Liver (tissue), 9 donors: ENCODE results near the gene BPIFB4. TPM values are rescaled to one million over a fixed set of nuclear protein-coding genes. Genes with fewer than 3 reads are reported as not detected.

Experiments used
- DNase-seq: peaks from one replicate; pipeline ENCODE4 v3.0.0-alpha.2; 2017; ENCODE audit warnings: low spot score
- H3K27ac ChIP-seq, 2 donors: one replicate each; pipeline ENCODE4 v1.7.0; 2013; ENCODE audit warnings: inconsistent platforms in 2 of 2, low read length in 2 of 2, control low read depth in 1 of 2, low read depth in 1 of 2, mild to moderate bottlenecking in 1 of 2
- H3K27me3 ChIP-seq, 4 donors: one replicate each; pipeline versions ENCODE4 v1.6.1 to v1.7.0; 2013; ENCODE audit warnings: low read length in 3 of 4, inconsistent platforms in 1 of 4, mild to moderate bottlenecking in 1 of 4, moderate library complexity in 1 of 4; ENCODE audit not compliant: control insufficient read depth in 4 of 4, insufficient read depth in 4 of 4
- H3K36me3 ChIP-seq, 4 donors: one replicate each; pipeline versions ENCODE4 v1.6.1 to v1.7.0; 2013; ENCODE audit warnings: low read length in 3 of 4, mild to moderate bottlenecking in 3 of 4, low read depth in 1 of 4, moderate library complexity in 1 of 4; ENCODE audit not compliant: control insufficient read depth in 4 of 4, insufficient read depth in 3 of 4
- H3K4me1 ChIP-seq, 4 donors: one replicate each; pipeline versions ENCODE4 v1.6.1 to v1.7.0; 2013; ENCODE audit warnings: low read length in 3 of 4, mild to moderate bottlenecking in 3 of 4, moderate library complexity in 1 of 4; ENCODE audit not compliant: control insufficient read depth in 4 of 4, insufficient read depth in 4 of 4
- H3K4me3 ChIP-seq, 3 donors: one replicate each; pipeline versions ENCODE4 v1.6.1 to v1.7.0; 2013; ENCODE audit warnings: low read length in 3 of 3, control low read depth in 1 of 3, low read depth in 1 of 3, mild to moderate bottlenecking in 1 of 3
- H3K9ac ChIP-seq, 2 donors: one replicate each; pipeline ENCODE4 v1.7.0; 2013; ENCODE audit warnings: low read length in 2 of 2, mild to moderate bottlenecking in 2 of 2, moderate library complexity in 2 of 2, control low read depth in 1 of 2, low read depth in 1 of 2
- H3K9me3 ChIP-seq, 4 donors: one replicate each; pipeline versions ENCODE4 v1.6.1 to v1.7.0; 2013; ENCODE audit warnings: low read length in 3 of 4; ENCODE audit not compliant: control insufficient read depth in 4 of 4
- ATF3 ChIP-seq: IDR thresholded peaks from 2 replicates; pipeline ENCODE4 v1.6.1; 2016; ENCODE audit warnings: antibody characterized with exemption
- CTCF ChIP-seq: fragments of 150-350 bp; IDR thresholded peaks from 2 replicates; pipeline ENCODE4 v1.5.1; 2017; ENCODE audit warnings: improper control_type of control experiment, low read depth, low read length; ENCODE audit not compliant: missing input control
- EGR1 ChIP-seq, 2 donors: IDR thresholded peaks; 2 replicates each; pipeline ENCODE4 v1.6.1; 2016 to 2018; ENCODE audit warnings: antibody characterized with exemption in 2 of 2, low read depth in 2 of 2
- FOXA1 ChIP-seq: IDR thresholded peaks from 2 replicates; pipeline ENCODE4 v1.6.1; 2016; ENCODE audit warnings: antibody characterized with exemption
- FOXA2 ChIP-seq: IDR thresholded peaks from 2 replicates; pipeline ENCODE4 v1.6.1; 2016; ENCODE audit warnings: antibody characterized with exemption
- HNF4G ChIP-seq: IDR thresholded peaks from 2 replicates; pipeline ENCODE4 v1.6.1; 2016; ENCODE audit warnings: antibody characterized with exemption
- MAX ChIP-seq: IDR thresholded peaks from 2 replicates; pipeline ENCODE4 v1.6.1; 2016; ENCODE audit warnings: antibody characterized with exemption
- NR2F2 ChIP-seq: IDR thresholded peaks from 2 replicates; pipeline ENCODE4 v1.6.1; 2016; ENCODE audit warnings: antibody characterized with exemption
- RAD21 ChIP-seq, 2 donors: IDR thresholded peaks; 2 replicates each; pipeline ENCODE4 v1.6.1; 2016; ENCODE audit warnings: antibody characterized with exemption in 2 of 2, mild to moderate bottlenecking in 2 of 2
- REST ChIP-seq: IDR thresholded peaks from 2 replicates; pipeline ENCODE4 v1.6.1; 2016; ENCODE audit warnings: antibody characterized with exemption, mild to moderate bottlenecking
- RXRA ChIP-seq, 2 donors: IDR thresholded peaks; 2 replicates each; pipeline ENCODE4 v1.6.1; 2017 to 2018; ENCODE audit warnings: antibody characterized with exemption in 2 of 2, mild to moderate bottlenecking in 1 of 2
- SP1 ChIP-seq: IDR thresholded peaks from 2 replicates; pipeline ENCODE4 v1.6.1; 2018; ENCODE audit warnings: antibody characterized with exemption, mild to moderate bottlenecking
- TAF1 ChIP-seq: conservative IDR thresholded peaks from 2 replicates; pipeline ENCODE4 v1.6.1; 2016; ENCODE audit warnings: antibody characterized with exemption, mild to moderate bottlenecking
- WGBS: extraction: QIAGEN DNeasy Blood & Tissue Kit; methylation state at CpG from one replicate; pipeline ENCODE4 v1.1.7; 2013; 5-methylcytosine and 5-hydroxymethylcytosine counted together
- polyA plus RNA-seq, 2 donors: library from polyadenylated mRNA; stranded (reverse) in 1 of 2; unstranded in 1 of 2; fragments of 200-250 nt in 1 of 2; fragments of >200 nt in 1 of 2; fragmentation: Nextera tagmentation in 1 of 2; extraction: Ambion mirVana in 1 of 2; gene quantifications; one replicate each; pipeline versions ENCODE4 v1.2.1 to v1.2.3, GENCODE V29; 2013 to 2015
- total RNA-seq, 2 donors: library from RNA; depleted of rRNA; stranded (reverse); fragments of >200 nt; gene quantifications; one replicate each; pipeline ENCODE4 v1.2.3, GENCODE V29; 2014
- donor health status: healthy.
- donor health status: healthy.
- donor health status: healthy.
- donor health status: healthy.
- donor health status: healthy.

BPIFB4 gene
- total and polyA plus RNA-seq, 4 donors, result 0.16 TPM; not detected in 3

- Histone ChIP-seq H3K27me3 (peaks cover 0 to 2% (median 0%) of the 10 kb centered on the region in 4 donors), H3K27ac (no peak overlapping the region), H3K9me3 (no peaks in the 10 kb centered on the region), H3K9ac (no peak overlapping the region), H3K4me3 (no peak overlapping the region), H3K4me1 (no peaks in the 10 kb centered on the region), H3K36me3 (no peaks in the 10 kb centered on the region)
- TF ChIP-seq MAX (no peak), TAF1 (no peak), REST (no peak), ATF3 (no peak), RAD21 (IDR thresholded peaks at IDR 0.05) (no peak), RXRA (IDR thresholded peaks at IDR 0.05) (no peak), NR2F2 (no peak), HNF4G (no peak)
- no peak for DNase-seq
- WGBS, result 81% methylated on average over 9 of the region's 9 CpGs
Observed at GRCh38 chr20:33158637-33159385, 79.4 kb downstream of the BPIFB4 start.

GRCh38 chr20:33159713-33160112 is 80.3 kb downstream of the BPIFB4 start:
- Histone ChIP-seq H3K9me3 (no peaks in the 10 kb centered on the region), H3K4me1 (no peaks in the 10 kb centered on the region), H3K4me3 (no peak overlapping the region), H3K9ac (no peak overlapping the region), H3K36me3 (no peaks in the 10 kb centered on the region), H3K27ac (no peak overlapping the region), H3K27me3 (peaks cover 0 to 2% (median 0%) of the 10 kb centered on the region in 4 donors)
- DNase-seq, result no peak
- no peak for TF ChIP-seq HNF4G
- no peak for TF ChIP-seq TAF1
- no peak for TF ChIP-seq FOXA1
- no peak for TF ChIP-seq SP1
- TF ChIP-seq FOXA2, result no peak
- TF ChIP-seq NR2F2, result no peak
- TF ChIP-seq CTCF, result no peak
- TF ChIP-seq EGR1 (IDR thresholded peaks at IDR 0.05; ENCODE audit: low read depth in 2 of 2), result no peak
- 93% methylated on average over 3 of the region's 3 CpGs for WGBS
